ENCODE results near the gene GUCY1B1.
A peak's percentile ranks its signal among the peaks of the same experiment; 100 is the strongest.

Gene GUCY1B1

GRCh38 chr4:155749041-155749440 is 9.8 kb upstream of the GUCY1B1 start:
- H3K79me1 ChIP-seq (replicated peaks; ENCODE audit: low read length, poor library complexity, severe bottlenecking) = no peaks in the 10 kb centered on the region
- H3K4ac ChIP-seq (ENCODE audit: low read depth in 1 of 2, low read length in 2 of 2) = no peak overlapping the region
- H4K91ac ChIP-seq (ENCODE audit: low read length) = no peak overlapping the region
- peaks cover 3% of the 10 kb centered on the region for H3K4me1 ChIP-seq (ENCODE audit: control insufficient read depth, insufficient read depth, low read depth, low read length)
- H2BK120ac ChIP-seq (ENCODE audit: low read depth, low read length) = no peak overlapping the region
- no peak overlapping the region for H3K14ac ChIP-seq (ENCODE audit: low read length in 2 of 2)
- no peak overlapping the region for H2BK15ac ChIP-seq (ENCODE audit: low read depth, poor library complexity, severe bottlenecking)
- no peak overlapping the region for H2BK5ac ChIP-seq (ENCODE audit: low read depth, low read length, poor library complexity, severe bottlenecking)
- 90% methylated on average over 2 of the region's 5 CpGs for WGBS
- H3K27me3 ChIP-seq (ENCODE audit: control insufficient read depth in 1 of 2, insufficient read depth in 1 of 2, low read length in 2 of 2) = no peaks in the 10 kb centered on the region
- no peak overlapping the region for H3K9ac ChIP-seq (ENCODE audit: low read length)
- H2AK5ac ChIP-seq (ENCODE audit: low read length, severe bottlenecking) = peak overlapping the region; percentile 29
- DNase-seq = no peak
- H3K23ac ChIP-seq (ENCODE audit: low read length in 2 of 2) = no peak overlapping the region
- H3K18ac ChIP-seq (ENCODE audit: low read depth in 1 of 2, low read length in 2 of 2) = no peak overlapping the region
- H4K8ac ChIP-seq (ENCODE audit: low read length) = no peak overlapping the region
- H3K9me3 ChIP-seq (ENCODE audit: control insufficient read depth, low read length) = peaks cover 11% of the 10 kb centered on the region
- H3K4me2 ChIP-seq (ENCODE audit: low read length, poor library complexity, severe bottlenecking) = no peak overlapping the region
- no peak overlapping the region for H2BK12ac ChIP-seq (ENCODE audit: low read length in 2 of 2)
- no peak overlapping the region for H2AFZ ChIP-seq (ENCODE audit: low read depth, low read length)
- no peak overlapping the region for H3K27ac ChIP-seq (ENCODE audit: low read length, poor library complexity, severe bottlenecking)
- no peak overlapping the region for H3K4me3 ChIP-seq (ENCODE audit: insufficient read depth in 1 of 2, low read depth in 1 of 2, low read length in 2 of 2)
- no peaks in the 10 kb centered on the region for H3K36me3 ChIP-seq (ENCODE audit: control insufficient read depth in 1 of 2, insufficient read depth in 2 of 2, low read depth in 1 of 2, low read length in 2 of 2)

- H3K27me3 ChIP-seq (ENCODE audit: control insufficient read depth in 1 of 2, insufficient read depth in 1 of 2, low read length in 2 of 2) = no peaks in the 10 kb centered on the region
- H3K4me3 ChIP-seq (ENCODE audit: insufficient read depth in 1 of 2, low read depth in 1 of 2, low read length in 2 of 2) = no peak overlapping the region
- no peak overlapping the region for H3K4ac ChIP-seq (ENCODE audit: low read depth in 1 of 2, low read length in 2 of 2)
- H2BK15ac ChIP-seq (ENCODE audit: low read depth, poor library complexity, severe bottlenecking) = no peak overlapping the region
- H2AFZ ChIP-seq (ENCODE audit: low read depth, low read length) = no peak overlapping the region
- H2BK12ac ChIP-seq (ENCODE audit: low read length in 2 of 2) = no peak overlapping the region
- H3K9me3 ChIP-seq (ENCODE audit: control insufficient read depth, low read length) = no peaks in the 10 kb centered on the region
- no peaks in the 10 kb centered on the region for H3K36me3 ChIP-seq (ENCODE audit: control insufficient read depth in 1 of 2, insufficient read depth in 2 of 2, low read depth in 1 of 2, low read length in 2 of 2)
- H3K79me1 ChIP-seq (replicated peaks; ENCODE audit: low read length, poor library complexity, severe bottlenecking) = no peaks in the 10 kb centered on the region
- H3K23ac ChIP-seq (ENCODE audit: low read length in 2 of 2) = no peak overlapping the region
- H3K4me2 ChIP-seq (ENCODE audit: low read length, poor library complexity, severe bottlenecking) = no peak overlapping the region
- 81% methylated on average over 5 of the region's 5 CpGs for WGBS
- no peak overlapping the region for H2BK120ac ChIP-seq (ENCODE audit: low read depth, low read length)
- H3K18ac ChIP-seq (ENCODE audit: low read depth in 1 of 2, low read length in 2 of 2) = no peak overlapping the region
- no peak overlapping the region for H3K14ac ChIP-seq (ENCODE audit: low read length in 2 of 2)
- no peak overlapping the region for H4K8ac ChIP-seq (ENCODE audit: low read length)
- H3K4me1 ChIP-seq (ENCODE audit: control insufficient read depth, insufficient read depth, low read depth, low read length) = peaks cover 3% of the 10 kb centered on the region
- DNase-seq = no peak
- peak overlapping the region; percentile 9 for H3K9ac ChIP-seq (ENCODE audit: low read length)
- H3K27ac ChIP-seq (ENCODE audit: low read length, poor library complexity, severe bottlenecking) = no peak overlapping the region
- H4K91ac ChIP-seq (ENCODE audit: low read length) = no peak overlapping the region
- H2AK5ac ChIP-seq (ENCODE audit: low read length, severe bottlenecking) = no peak overlapping the region
- no peak overlapping the region for H2BK5ac ChIP-seq (ENCODE audit: low read depth, low read length, poor library complexity, severe bottlenecking)
Observed at GRCh38 chr4:155751569-155751968, 7.3 kb upstream of the GUCY1B1 start.

GRCh38 chr4:155757745-155758265 is 1.0 kb upstream of the GUCY1B1 start:
- H4K91ac ChIP-seq (ENCODE audit: low read length) = no peak overlapping the region
- no peak overlapping the region for H3K4ac ChIP-seq (ENCODE audit: low read depth in 1 of 2, low read length in 2 of 2)
- H3K4me1 ChIP-seq (ENCODE audit: control insufficient read depth, insufficient read depth, low read depth, low read length) = peaks cover 8% of the 10 kb centered on the region
- H3K9me3 ChIP-seq (ENCODE audit: control insufficient read depth, low read length) = no peaks in the 10 kb centered on the region
- no peaks in the 10 kb centered on the region for H3K36me3 ChIP-seq (ENCODE audit: control insufficient read depth in 1 of 2, insufficient read depth in 2 of 2, low read depth in 1 of 2, low read length in 2 of 2)
- no peak overlapping the region for H2BK15ac ChIP-seq (ENCODE audit: low read depth, poor library complexity, severe bottlenecking)
- peaks cover 6% of the 10 kb centered on the region for H3K79me1 ChIP-seq (replicated peaks; ENCODE audit: low read length, poor library complexity, severe bottlenecking)
- H3K27ac ChIP-seq (ENCODE audit: low read length, poor library complexity, severe bottlenecking) = no peak overlapping the region
- WGBS = 97% methylated on average over 1 of the region's 1 CpG
- no peak overlapping the region for H2BK12ac ChIP-seq (ENCODE audit: low read length in 2 of 2)
- no peak overlapping the region for H2BK120ac ChIP-seq (ENCODE audit: low read depth, low read length)
- H3K4me3 ChIP-seq (ENCODE audit: insufficient read depth in 1 of 2, low read depth in 1 of 2, low read length in 2 of 2) = no peak overlapping the region
- no peaks in the 10 kb centered on the region for H3K27me3 ChIP-seq (ENCODE audit: control insufficient read depth in 1 of 2, insufficient read depth in 1 of 2, low read length in 2 of 2)
- H3K4me2 ChIP-seq (ENCODE audit: low read length, poor library complexity, severe bottlenecking) = no peak overlapping the region
- peak overlapping the region; percentile 91 for H2AK5ac ChIP-seq (ENCODE audit: low read length, severe bottlenecking)
- H2BK5ac ChIP-seq (ENCODE audit: low read depth, low read length, poor library complexity, severe bottlenecking) = no peak overlapping the region
- H3K14ac ChIP-seq (ENCODE audit: low read length in 2 of 2) = no peak overlapping the region
- H3K9ac ChIP-seq (ENCODE audit: low read length) = no peak overlapping the region
- no peak overlapping the region for H2AFZ ChIP-seq (ENCODE audit: low read depth, low read length)
- DNase-seq = no peak
- no peak overlapping the region for H3K18ac ChIP-seq (ENCODE audit: low read depth in 1 of 2, low read length in 2 of 2)
- H3K23ac ChIP-seq (ENCODE audit: low read length in 2 of 2) = no peak overlapping the region
- no peak overlapping the region for H4K8ac ChIP-seq (ENCODE audit: low read length)

GRCh38 chr4:155759372-155760252 is 791 bp downstream of the GUCY1B1 start:
- peak overlapping the region; percentile 85 for H3K4me2 ChIP-seq (ENCODE audit: low read length, poor library complexity, severe bottlenecking)
- peak overlapping the region; percentile 27 for H4K8ac ChIP-seq (ENCODE audit: low read length)
- H2AK5ac ChIP-seq (ENCODE audit: low read length, severe bottlenecking) = peak overlapping the region; percentile 65
- no peaks in the 10 kb centered on the region for H3K36me3 ChIP-seq (ENCODE audit: control insufficient read depth in 1 of 2, insufficient read depth in 2 of 2, low read depth in 1 of 2, low read length in 2 of 2)
- peak; percentile 47 for DNase-seq
- H3K18ac ChIP-seq (ENCODE audit: low read depth in 1 of 2, low read length in 2 of 2) = peak overlapping the region in 1 of 2 experiments; percentile 82
- H3K9ac ChIP-seq (ENCODE audit: low read length) = peak overlapping the region; percentile 79
- WGBS = 3% methylated on average over 75 of the region's 77 CpGs
- peak overlapping the region; percentile 84 to 87 for H3K4me3 ChIP-seq (ENCODE audit: insufficient read depth in 1 of 2, low read depth in 1 of 2, low read length in 2 of 2)
- peak overlapping the region in 1 of 2 experiments; percentile 64 for H3K23ac ChIP-seq (ENCODE audit: low read length in 2 of 2)
- peaks cover 8% of the 10 kb centered on the region for H3K4me1 ChIP-seq (ENCODE audit: control insufficient read depth, insufficient read depth, low read depth, low read length)
- peak overlapping the region in 1 of 2 experiments; percentile 43 for H3K4ac ChIP-seq (ENCODE audit: low read depth in 1 of 2, low read length in 2 of 2)
- peak overlapping the region; percentile 83 to 89 for H2BK12ac ChIP-seq (ENCODE audit: low read length in 2 of 2)
- H2BK5ac ChIP-seq (ENCODE audit: low read depth, low read length, poor library complexity, severe bottlenecking) = peak overlapping the region; percentile 76
- H4K91ac ChIP-seq (ENCODE audit: low read length) = no peak overlapping the region
- H2BK120ac ChIP-seq (ENCODE audit: low read depth, low read length) = no peak overlapping the region
- H2AFZ ChIP-seq (ENCODE audit: low read depth, low read length) = peak overlapping the region; percentile 86
- H3K27me3 ChIP-seq (ENCODE audit: control insufficient read depth in 1 of 2, insufficient read depth in 1 of 2, low read length in 2 of 2) = no peaks in the 10 kb centered on the region
- H3K79me1 ChIP-seq (replicated peaks; ENCODE audit: low read length, poor library complexity, severe bottlenecking) = peaks cover 7% of the 10 kb centered on the region
- H3K27ac ChIP-seq (ENCODE audit: low read length, poor library complexity, severe bottlenecking) = no peak overlapping the region
- H3K9me3 ChIP-seq (ENCODE audit: control insufficient read depth, low read length) = no peaks in the 10 kb centered on the region
- H3K14ac ChIP-seq (ENCODE audit: low read length in 2 of 2) = peak overlapping the region in 1 of 2 experiments; percentile 72
- peak overlapping the region; percentile 90 for H2BK15ac ChIP-seq (ENCODE audit: low read depth, poor library complexity, severe bottlenecking)
